GM12891 (cell line): Measurements from ENCODE around the gene TSPAN2.

Experiments used
- PAX5 ChIP-seq: IDR thresholded peaks from 2 replicates; pipeline ENCODE4 v1.6.1; 2011; ENCODE audit warnings: low read length, moderate library complexity, mild to moderate bottlenecking; ENCODE audit not compliant: insufficient read depth, severe bottlenecking
- POLR2A ChIP-seq: IDR thresholded peaks from 2 replicates; pipeline ENCODE4 v1.6.1; 2011; ENCODE audit warnings: low read depth, low read length, control low read depth
- POLR2AphosphoS5 ChIP-seq: IDR thresholded peaks from 2 replicates; pipeline ENCODE4 v1.6.1; 2011; ENCODE audit warnings: low read depth, low read length, control low read depth
- POU2F2 ChIP-seq: IDR thresholded peaks from 2 replicates; pipeline ENCODE4 v1.6.1; 2011; ENCODE audit warnings: low read depth, mild to moderate bottlenecking, control low read depth, low read length, moderate library complexity
- TAF1 ChIP-seq: IDR thresholded peaks from 2 replicates; pipeline ENCODE4 v1.6.1; 2011; ENCODE audit warnings: low read depth, low read length, control low read depth

DNA sequence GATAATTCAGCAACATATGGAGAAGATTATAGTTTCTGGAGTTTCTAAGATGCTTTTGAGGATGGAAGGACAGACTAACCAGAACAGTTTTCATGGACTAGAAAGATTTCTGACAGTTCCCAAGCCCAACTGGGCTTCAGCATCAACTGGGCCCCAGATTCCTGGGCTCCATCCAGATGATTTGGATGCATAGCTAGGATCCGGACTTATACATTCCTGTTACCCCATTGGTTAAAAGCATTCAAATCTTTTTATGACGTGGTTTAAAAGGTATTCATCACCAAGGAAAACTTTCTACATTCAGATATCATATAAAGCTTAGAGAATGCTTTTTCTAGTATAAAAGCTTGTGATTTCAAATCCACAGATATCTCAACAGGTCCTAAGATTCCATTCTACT, 30.0 kb downstream of the TSPAN2 start:
- TF ChIP-seq POU2F2 (no peak), TAF1 (no peak), POLR2A (no peak), POLR2AphosphoS5 (no peak), PAX5 (no peak)
